ENCODE measurements around the gene VPS37B.

DNA sequence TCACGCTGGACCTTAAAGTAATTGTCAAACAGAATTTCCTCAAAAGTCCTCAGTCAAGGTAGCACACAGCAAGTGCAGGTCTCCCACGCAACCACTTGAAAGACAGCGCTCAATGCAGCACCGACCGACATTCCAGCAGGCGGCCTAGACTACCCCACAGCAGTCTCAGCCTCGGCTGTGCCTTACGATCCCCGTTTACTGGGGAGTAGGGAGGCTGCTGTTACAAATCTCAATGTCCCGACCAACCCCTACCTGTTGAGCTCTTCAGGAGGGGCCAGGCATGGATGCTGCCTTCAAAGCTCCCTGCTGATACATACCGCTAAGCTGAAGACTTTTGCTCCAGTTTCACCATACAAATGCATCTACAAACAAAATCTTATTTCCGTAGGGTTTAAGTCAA is 21.8 kb downstream of the VPS37B start:
- TF ChIP-seq YY1 (IDR thresholded peaks at IDR 0.05; ENCODE audit: insufficient read depth, insufficient read length): no peak
- TF ChIP-seq ZNF274 (IDR thresholded peaks at IDR 0.05; ENCODE audit: low read depth, low read length): no peak
